ENCODE results near the gene CLK2.

The CLK2 gene

GRCh38 chr1:155272466-155273342 is 600 bp downstream of the CLK2 start:
- WGBS, 2 donors (ENCODE audit: extremely low coverage in 2 of 2, insufficient read length in 2 of 2, insufficient replicate concordance in 1 of 2): no CpG with 5 or more reads among the region's 44 CpGs

DNA sequence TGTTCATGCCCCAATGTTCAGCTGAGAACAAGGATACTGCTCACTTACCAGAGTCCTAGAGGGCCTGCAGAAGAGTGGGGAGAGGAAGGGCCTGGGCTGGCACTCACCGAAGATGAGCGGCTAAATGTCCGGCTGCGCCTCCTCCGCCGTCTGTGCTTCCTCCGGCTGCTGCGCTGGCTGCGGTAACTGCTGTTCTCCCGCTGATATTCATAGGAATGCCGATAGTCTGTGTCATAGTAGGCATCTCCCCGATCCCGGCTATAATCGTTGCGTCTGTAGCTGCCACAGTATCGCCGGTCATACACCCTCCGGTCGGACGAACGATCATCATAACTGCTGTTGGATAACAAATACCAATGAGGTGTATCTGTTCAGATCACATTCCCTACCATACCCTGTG is 3.9 kb downstream of the CLK2 start:
- Histone ChIP-seq H3K18ac (ENCODE audit: low read length) (no peak overlapping the region), H3K9me3 (replicated peaks in 1 of 2; ENCODE audit: control insufficient read depth in 2 of 2, insufficient read depth in 1 of 2, low read depth in 1 of 2, low read length in 2 of 2) (no peaks in the 10 kb centered on the region), H3K36me3 (replicated peaks in 1 of 2; ENCODE audit: control insufficient read depth in 2 of 2, insufficient read depth in 2 of 2, low read length in 2 of 2) (peaks cover 55 to 78% of the 10 kb centered on the region in 2 donors), H3K27ac (replicated peaks; ENCODE audit: low read length) (no peak overlapping the region), H2AFZ (ENCODE audit: low read length) (no peak overlapping the region), H3K4me1 (ENCODE audit: control insufficient read depth in 2 of 2, insufficient read depth in 1 of 2, low read depth in 1 of 2, low read length in 2 of 2) (peaks cover 5 to 7% of the 10 kb centered on the region in 2 donors), H2BK120ac (ENCODE audit: low read depth, low read length) (no peak overlapping the region), H2BK5ac (ENCODE audit: low read length) (no peak overlapping the region), H2AK5ac (ENCODE audit: low read depth, low read length) (no peak overlapping the region), H4K91ac (ENCODE audit: low read depth, low read length, poor library complexity) (no peak overlapping the region), H3K79me1 (ENCODE audit: low read depth, low read length) (peaks cover 6% of the 10 kb centered on the region), H2BK12ac (ENCODE audit: low read length) (no peak overlapping the region), H3K4me3 (ENCODE audit: low read length in 2 of 2) (no peak overlapping the region), H3K27me3 (ENCODE audit: control insufficient read depth in 3 of 3, insufficient read depth in 3 of 3, low read depth in 1 of 3, low read length in 3 of 3) (no peaks in the 10 kb centered on the region), H3K4me2 (ENCODE audit: insufficient read depth, low read length, poor library complexity, severe bottlenecking) (no peak overlapping the region), H3K14ac (ENCODE audit: low read length) (no peak overlapping the region), H3K4ac (ENCODE audit: low read length) (no peak overlapping the region), H3K9ac (ENCODE audit: low read depth, low read length, poor library complexity) (no peak overlapping the region), H3K23ac (ENCODE audit: low read depth, low read length, poor library complexity) (no peak overlapping the region), H2BK15ac (ENCODE audit: low read length) (no peak overlapping the region), H4K8ac (ENCODE audit: low read depth, low read length) (no peak overlapping the region)
- WGBS, 2 donors (ENCODE audit: extremely low coverage in 2 of 2, insufficient read length in 2 of 2, insufficient replicate concordance in 1 of 2): no CpG with 5 or more reads among the region's 21 CpGs
- DNase-seq (ENCODE audit: low spot score): no peak

More at GRCh38 chr1:155272466-155273342, 600 bp downstream of the CLK2 start:
- no peak overlapping the region for H3K4ac ChIP-seq (ENCODE audit: low read length)
- peak overlapping the region; percentile 96 for H3K18ac ChIP-seq (ENCODE audit: low read length)
- no peaks in the 10 kb centered on the region for H3K27me3 ChIP-seq (ENCODE audit: control insufficient read depth in 3 of 3, insufficient read depth in 3 of 3, low read depth in 1 of 3, low read length in 3 of 3)
- H2BK15ac ChIP-seq (ENCODE audit: low read length): no peak overlapping the region
- H3K4me3 ChIP-seq (ENCODE audit: low read length in 2 of 2): peak overlapping the region; percentile 75 to 95
- H2BK120ac ChIP-seq (ENCODE audit: low read depth, low read length): no peak overlapping the region
- H2BK12ac ChIP-seq (ENCODE audit: low read length): no peak overlapping the region
- no peak overlapping the region for H4K91ac ChIP-seq (ENCODE audit: low read depth, low read length, poor library complexity)
- peak overlapping the region; percentile 91 for H3K23ac ChIP-seq (ENCODE audit: low read depth, low read length, poor library complexity)
- no peak overlapping the region for H2BK5ac ChIP-seq (ENCODE audit: low read length)
- no peak overlapping the region for H3K14ac ChIP-seq (ENCODE audit: low read length)
- peak overlapping the region; percentile 75 for H2AFZ ChIP-seq (ENCODE audit: low read length)
- peak overlapping the region; percentile 59 for H3K4me2 ChIP-seq (ENCODE audit: insufficient read depth, low read length, poor library complexity, severe bottlenecking)
- H3K36me3 ChIP-seq (replicated peaks in 1 of 2; ENCODE audit: control insufficient read depth in 2 of 2, insufficient read depth in 2 of 2, low read length in 2 of 2): peaks cover 34 to 47% of the 10 kb centered on the region in 2 donors
- H3K27ac ChIP-seq (replicated peaks; ENCODE audit: low read length): peak overlapping the region; percentile 78
- peaks cover 6% of the 10 kb centered on the region for H3K79me1 ChIP-seq (ENCODE audit: low read depth, low read length)
- H3K4me1 ChIP-seq (ENCODE audit: control insufficient read depth in 2 of 2, insufficient read depth in 1 of 2, low read depth in 1 of 2, low read length in 2 of 2): peaks cover 10% of the 10 kb centered on the region in 2 donors
- H4K8ac ChIP-seq (ENCODE audit: low read depth, low read length): no peak overlapping the region
- peak overlapping the region; percentile 45 for H2AK5ac ChIP-seq (ENCODE audit: low read depth, low read length)
- DNase-seq (ENCODE audit: low spot score): no peak
- peak overlapping the region; percentile 75 for H3K9ac ChIP-seq (ENCODE audit: low read depth, low read length, poor library complexity)
- H3K9me3 ChIP-seq (replicated peaks in 1 of 2; ENCODE audit: control insufficient read depth in 2 of 2, insufficient read depth in 1 of 2, low read depth in 1 of 2, low read length in 2 of 2): no peaks in the 10 kb centered on the region

DNA sequence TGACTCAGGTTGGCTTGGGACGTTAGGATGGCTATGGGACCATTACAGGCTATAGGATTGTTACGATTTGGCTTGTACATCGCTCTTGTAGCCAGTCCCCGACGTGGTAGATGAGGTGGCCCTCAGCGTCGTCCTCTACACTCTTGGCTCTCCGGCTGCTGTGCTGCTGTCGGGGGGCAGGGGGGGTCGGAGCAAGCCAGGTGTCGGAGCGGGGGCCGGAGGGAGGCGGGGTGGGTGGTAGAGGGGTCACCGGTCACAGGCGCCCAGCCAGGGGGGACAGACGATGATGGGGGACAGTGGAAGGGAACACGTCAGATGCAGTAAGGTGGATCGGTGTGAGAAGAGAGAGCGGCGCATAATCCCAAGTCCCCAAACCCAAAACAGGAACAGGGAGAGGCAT is 4.7 kb downstream of the CLK2 start:
- Histone ChIP-seq H3K4ac (ENCODE audit: low read length) (no peak overlapping the region), H3K4me3 (ENCODE audit: low read length in 2 of 2) (no peak overlapping the region), H3K23ac (ENCODE audit: low read depth, low read length, poor library complexity) (no peak overlapping the region), H3K4me2 (ENCODE audit: insufficient read depth, low read length, poor library complexity, severe bottlenecking) (no peak overlapping the region), H3K4me1 (ENCODE audit: control insufficient read depth in 2 of 2, insufficient read depth in 1 of 2, low read depth in 1 of 2, low read length in 2 of 2) (peaks cover 5 to 6% of the 10 kb centered on the region in 2 donors), H2BK5ac (ENCODE audit: low read length) (no peak overlapping the region), H3K14ac (ENCODE audit: low read length) (no peak overlapping the region), H3K18ac (ENCODE audit: low read length) (no peak overlapping the region), H3K9ac (ENCODE audit: low read depth, low read length, poor library complexity) (peak overlapping the region; percentile 9), H3K27ac (replicated peaks; ENCODE audit: low read length) (no peak overlapping the region), H4K8ac (ENCODE audit: low read depth, low read length) (no peak overlapping the region), H3K9me3 (replicated peaks in 1 of 2; ENCODE audit: control insufficient read depth in 2 of 2, insufficient read depth in 1 of 2, low read depth in 1 of 2, low read length in 2 of 2) (no peaks in the 10 kb centered on the region), H2AK5ac (ENCODE audit: low read depth, low read length) (no peak overlapping the region), H2BK120ac (ENCODE audit: low read depth, low read length) (no peak overlapping the region), H2AFZ (ENCODE audit: low read length) (no peak overlapping the region), H2BK12ac (ENCODE audit: low read length) (no peak overlapping the region), H4K91ac (ENCODE audit: low read depth, low read length, poor library complexity) (no peak overlapping the region), H3K79me1 (ENCODE audit: low read depth, low read length) (peaks cover 6% of the 10 kb centered on the region), H3K36me3 (replicated peaks in 1 of 2; ENCODE audit: control insufficient read depth in 2 of 2, insufficient read depth in 2 of 2, low read length in 2 of 2) (peaks cover 62 to 86% of the 10 kb centered on the region in 2 donors), H2BK15ac (ENCODE audit: low read length) (no peak overlapping the region), H3K27me3 (ENCODE audit: control insufficient read depth in 3 of 3, insufficient read depth in 3 of 3, low read depth in 1 of 3, low read length in 3 of 3) (no peaks in the 10 kb centered on the region)
- no peak for DNase-seq (ENCODE audit: low spot score)
- no CpG with 5 or more reads among the region's 21 CpGs for WGBS, 2 donors (ENCODE audit: extremely low coverage in 2 of 2, insufficient read length in 2 of 2, insufficient replicate concordance in 1 of 2)

- Histone ChIP-seq H3K4ac (ENCODE audit: low read length) (no peak overlapping the region), H3K9ac (ENCODE audit: low read depth, low read length, poor library complexity) (no peak overlapping the region), H3K36me3 (replicated peaks in 1 of 2; ENCODE audit: control insufficient read depth in 2 of 2, insufficient read depth in 2 of 2, low read length in 2 of 2) (peaks cover 68 to 95% of the 10 kb centered on the region in 2 donors), H2BK5ac (ENCODE audit: low read length) (no peak overlapping the region), H3K23ac (ENCODE audit: low read depth, low read length, poor library complexity) (no peak overlapping the region), H3K27me3 (ENCODE audit: control insufficient read depth in 3 of 3, insufficient read depth in 3 of 3, low read depth in 1 of 3, low read length in 3 of 3) (no peaks in the 10 kb centered on the region), H4K91ac (ENCODE audit: low read depth, low read length, poor library complexity) (no peak overlapping the region), H3K4me2 (ENCODE audit: insufficient read depth, low read length, poor library complexity, severe bottlenecking) (no peak overlapping the region), H3K27ac (replicated peaks; ENCODE audit: low read length) (no peak overlapping the region), H3K18ac (ENCODE audit: low read length) (no peak overlapping the region), H2BK120ac (ENCODE audit: low read depth, low read length) (no peak overlapping the region), H2AK5ac (ENCODE audit: low read depth, low read length) (no peak overlapping the region), H2AFZ (ENCODE audit: low read length) (no peak overlapping the region), H3K14ac (ENCODE audit: low read length) (no peak overlapping the region), H3K4me1 (ENCODE audit: control insufficient read depth in 2 of 2, insufficient read depth in 1 of 2, low read depth in 1 of 2, low read length in 2 of 2) (peaks cover 5% of the 10 kb centered on the region in 2 donors), H3K79me1 (ENCODE audit: low read depth, low read length) (peaks cover 3% of the 10 kb centered on the region), H3K4me3 (ENCODE audit: low read length in 2 of 2) (no peak overlapping the region), H3K9me3 (replicated peaks in 1 of 2; ENCODE audit: control insufficient read depth in 2 of 2, insufficient read depth in 1 of 2, low read depth in 1 of 2, low read length in 2 of 2) (no peaks in the 10 kb centered on the region), H2BK15ac (ENCODE audit: low read length) (no peak overlapping the region), H4K8ac (ENCODE audit: low read depth, low read length) (no peak overlapping the region), H2BK12ac (ENCODE audit: low read length) (no peak overlapping the region)
- WGBS, 2 donors (ENCODE audit: extremely low coverage in 2 of 2, insufficient read length in 2 of 2, insufficient replicate concordance in 1 of 2): no CpG with 5 or more reads among the region's 2 CpGs
- no peak for DNase-seq (ENCODE audit: low spot score)
These were observed 5.9 kb downstream of the CLK2 start for GRCh38 chr1:155267373-155267772.

All from neuronal stem cell (in vitro differentiated cells).